Measurements from ENCODE around the gene WT1.
"Not testable (repeated sequence)": the region's sequence is repeated elsewhere in the genome, so short reads cannot be mapped to it uniquely, and the experiment has no call there.

The WT1 gene

DNA sequence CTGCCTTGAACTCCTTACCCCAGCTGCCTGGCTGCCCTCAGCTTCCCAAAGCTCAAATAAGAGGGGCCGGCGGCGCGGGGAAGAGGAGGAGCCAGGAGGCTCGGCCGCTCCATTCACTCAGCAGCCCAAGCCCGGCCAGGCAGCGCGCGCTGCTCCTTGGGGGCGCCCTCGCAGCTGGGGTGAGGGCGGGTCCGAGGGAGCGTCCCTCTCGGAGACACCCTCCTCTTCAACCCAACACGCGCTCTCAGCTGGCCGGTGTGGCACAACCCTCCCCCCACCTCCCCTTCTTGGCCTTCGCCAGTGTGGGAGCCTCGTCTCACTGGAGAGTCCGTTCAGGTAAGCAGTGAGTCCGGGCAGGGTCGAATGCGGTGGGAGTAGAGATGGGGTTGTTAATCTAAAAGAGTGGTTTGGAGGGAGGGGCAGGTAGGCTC is at the start of gene WT1:
Gene WT1, minus strand, starts transcription at position 29 of the 431 bp plus-strand sequence.
- DNase-seq: no peak

DNA sequence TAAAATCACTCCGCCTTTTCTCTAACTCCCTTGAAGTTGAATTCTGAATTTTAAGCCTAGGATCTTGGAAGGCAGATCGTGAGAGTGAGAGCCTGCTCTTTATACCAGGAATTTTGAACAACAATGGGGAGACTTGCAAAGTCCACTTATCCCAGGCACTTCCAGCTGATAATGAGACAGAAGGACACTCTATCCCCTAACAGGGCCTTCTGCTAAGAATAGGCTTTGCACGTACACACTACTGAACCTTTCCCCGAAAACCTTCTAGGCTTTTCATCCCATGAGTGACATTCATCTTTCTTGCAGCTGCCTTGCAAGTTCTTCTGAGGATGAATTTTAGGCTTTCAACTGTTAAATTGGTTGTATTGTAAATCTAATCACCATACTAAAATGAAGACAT is 44.0 kb upstream of the WT1 start:
- DNase-seq: no peak

DNA sequence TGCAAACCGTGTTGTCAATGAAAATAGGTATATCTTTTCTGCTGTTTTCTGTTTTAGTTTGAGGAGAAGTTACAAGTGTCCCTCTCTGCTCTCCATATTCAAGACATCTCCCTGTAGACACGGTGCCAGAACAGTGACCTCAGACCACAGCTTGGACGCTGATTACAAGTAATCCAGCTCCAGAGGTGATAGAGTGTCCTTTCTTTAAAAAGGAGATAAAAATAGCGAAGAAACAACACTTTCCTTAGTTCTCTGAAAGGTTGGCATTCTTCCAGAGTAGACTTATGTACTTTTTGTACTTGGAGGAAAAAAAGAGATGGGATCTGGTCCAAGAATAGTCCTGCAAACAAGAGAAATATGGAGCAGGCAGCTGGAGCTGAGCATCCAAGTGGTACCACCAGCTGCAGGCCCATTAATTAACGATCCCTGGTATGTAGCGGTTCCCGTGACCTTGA is 43.0 kb upstream of the WT1 start:
- no peak for DNase-seq

DNA sequence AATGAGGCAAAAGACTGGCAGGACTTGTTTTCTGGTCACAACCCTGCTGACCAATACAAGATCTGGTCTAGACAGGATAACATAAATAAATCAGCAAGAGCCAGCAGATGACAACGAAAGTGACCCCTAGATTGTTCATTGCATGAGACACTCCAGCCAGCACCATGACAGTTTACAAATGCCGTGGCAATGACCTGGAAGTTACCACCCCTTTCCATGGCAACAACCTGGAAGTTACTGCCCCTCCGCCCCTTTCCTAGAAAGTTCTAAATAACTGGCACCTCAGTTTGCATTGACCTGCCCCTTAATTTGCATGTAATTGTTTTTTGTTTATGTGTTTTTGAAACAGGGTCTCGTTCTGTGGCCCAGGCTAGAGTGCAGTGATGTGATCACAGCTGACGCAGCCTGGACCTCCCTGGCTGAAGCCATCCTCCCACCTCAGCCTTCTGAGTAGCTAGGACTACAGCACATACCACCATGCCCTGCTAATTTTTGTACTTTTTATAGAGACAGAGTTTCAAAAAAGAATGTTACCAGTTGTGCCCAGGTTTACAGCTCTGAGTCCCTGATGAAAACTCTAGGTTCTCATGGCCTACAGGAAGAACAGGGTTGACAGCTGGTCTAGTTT is 38.1 kb upstream of the WT1 start:
- DNase-seq: no peak

DNA sequence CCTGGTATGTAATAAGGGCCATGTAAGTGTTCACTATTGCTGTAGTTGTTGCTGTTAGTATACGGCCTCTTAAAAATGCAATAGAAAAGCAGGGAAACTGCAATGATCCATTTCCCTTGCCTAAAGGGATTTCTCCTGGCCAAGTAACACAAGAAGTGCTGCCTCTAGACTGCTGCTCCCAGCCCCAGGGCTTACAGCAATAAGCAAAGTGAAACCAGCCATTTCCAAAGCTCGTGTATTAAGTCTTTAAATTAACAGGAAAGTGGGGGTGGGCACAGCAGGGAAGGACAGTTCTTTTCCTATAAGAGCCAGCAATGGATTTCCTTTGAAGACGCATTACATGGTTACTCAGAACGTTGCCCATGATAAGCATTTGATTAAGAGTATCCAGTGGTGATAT is 36.9 kb upstream of the WT1 start:
- no peak for DNase-seq

DNA sequence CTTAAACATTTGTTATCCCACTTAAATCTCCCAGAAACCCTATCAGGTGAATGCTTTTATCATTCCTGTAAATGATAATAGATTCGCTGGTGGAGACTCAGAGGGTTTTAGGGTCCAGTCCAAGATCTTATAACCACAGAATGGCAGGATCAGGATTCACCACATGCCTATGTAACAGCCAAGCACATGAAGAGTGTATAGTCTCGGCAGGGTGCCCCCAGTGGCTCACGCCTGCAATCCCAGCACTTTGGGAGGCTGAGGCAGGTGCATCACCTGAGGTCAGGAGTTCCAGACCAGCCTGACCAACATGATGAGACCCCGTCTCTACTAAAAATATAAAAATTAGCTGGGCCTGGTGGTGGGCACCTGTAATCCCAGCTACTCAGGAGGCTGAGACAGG is 36.2 kb upstream of the WT1 start:
- DNase-seq: not testable (repeated sequence)

DNA sequence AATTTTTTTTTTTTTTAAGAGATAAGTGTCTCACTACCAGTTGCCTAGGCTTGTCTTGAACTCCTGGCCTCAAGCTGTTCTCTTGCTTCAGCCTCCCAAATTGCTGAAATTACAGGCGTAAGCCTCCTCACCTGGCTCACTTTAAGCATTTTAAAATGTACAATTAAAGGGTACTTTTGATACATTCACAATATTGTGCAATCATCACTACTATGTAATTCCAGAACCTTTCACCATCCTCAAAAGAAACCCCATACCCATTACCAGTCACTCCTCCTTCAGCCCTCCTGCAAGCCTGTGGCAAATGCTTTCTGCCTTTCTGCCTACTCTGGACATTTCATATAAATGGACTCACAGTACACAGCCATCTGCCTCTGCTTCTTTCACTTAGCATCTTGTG is 34.5 kb upstream of the WT1 start:
- no peak for DNase-seq

DNA sequence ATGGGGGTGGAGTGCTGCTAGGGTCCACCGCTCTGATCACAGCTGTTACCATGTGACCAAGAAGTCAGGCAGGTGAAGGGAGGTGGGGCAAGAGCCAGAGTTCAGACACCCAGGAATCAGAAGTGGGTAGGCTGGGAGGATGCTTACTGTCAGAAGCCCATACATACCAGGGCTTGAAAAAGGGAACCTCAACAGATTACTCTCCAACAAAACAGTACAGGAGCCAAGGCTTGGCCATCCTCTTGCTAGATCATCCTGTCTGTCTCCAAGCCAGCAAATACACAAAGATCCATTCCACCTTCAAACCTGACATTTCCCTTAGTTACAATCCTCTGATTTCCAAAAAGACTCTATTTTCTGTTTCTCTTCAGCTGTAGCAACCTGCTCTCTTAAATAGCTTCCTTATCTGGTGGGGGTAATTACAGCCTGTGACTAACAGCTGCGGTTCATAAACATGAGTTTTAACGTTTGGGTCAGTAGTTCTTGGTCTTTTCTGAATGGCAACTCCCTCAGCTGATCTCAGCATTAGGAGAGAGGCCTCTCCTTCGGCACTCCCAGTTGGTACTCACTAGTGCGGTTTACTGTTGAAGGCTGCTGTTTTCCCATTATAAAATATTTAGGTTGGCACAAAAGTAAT is 31.1 kb upstream of the WT1 start:
- no peak for DNase-seq

DNA sequence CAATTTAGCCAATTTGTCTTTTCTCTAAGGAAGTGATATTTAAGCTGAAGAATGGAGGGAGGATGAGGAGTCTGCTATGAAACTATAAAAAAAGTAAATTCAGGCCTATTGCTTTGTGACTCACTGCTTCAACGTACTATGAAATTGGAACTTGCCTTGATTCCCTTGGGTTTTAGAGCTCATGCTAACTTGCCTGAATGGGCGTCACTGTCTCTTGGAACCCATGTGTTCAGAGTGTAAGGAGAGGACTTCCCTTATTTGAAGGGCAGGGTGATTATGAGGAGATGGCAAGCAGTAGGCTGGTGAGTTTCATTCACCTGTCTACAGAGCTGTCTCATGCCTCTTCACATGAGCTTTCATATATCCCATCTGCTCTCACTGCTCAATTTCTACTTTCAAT is 28.7 kb upstream of the WT1 start:
- no peak for DNase-seq

DNA sequence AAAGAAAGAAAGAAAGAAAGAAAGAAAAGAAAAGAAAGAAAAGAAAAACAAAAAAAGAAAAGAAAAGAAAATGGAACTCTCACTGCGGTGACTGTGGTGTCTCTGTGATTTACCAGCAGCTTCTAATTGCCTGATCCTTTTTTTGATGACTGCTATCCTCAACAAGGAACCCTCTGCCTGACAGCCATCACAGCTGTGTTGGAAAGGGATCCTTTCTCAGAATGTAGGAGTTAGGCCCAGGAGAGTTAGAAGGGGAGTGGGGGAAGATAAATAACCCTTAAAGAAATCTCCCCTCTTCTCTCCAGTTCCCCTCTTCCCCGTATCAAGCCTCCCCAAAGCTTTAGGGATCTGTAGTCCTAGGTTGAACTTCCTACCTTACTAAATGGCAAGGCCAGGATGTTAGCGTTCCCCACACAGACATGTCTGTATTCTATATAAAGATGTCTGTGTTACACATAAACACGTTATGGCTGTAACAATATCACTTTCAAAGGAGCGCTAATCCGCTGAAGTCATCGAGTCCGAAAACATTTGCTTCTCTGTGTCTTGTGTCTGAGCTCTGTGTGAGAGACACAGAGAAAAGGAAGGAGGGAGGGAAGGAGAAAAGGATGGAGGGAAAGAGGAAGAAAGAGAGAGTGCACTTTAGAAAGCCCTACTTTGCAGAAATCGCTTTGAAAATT is 26.8 kb upstream of the WT1 start:
- DNase-seq: no peak

DNA sequence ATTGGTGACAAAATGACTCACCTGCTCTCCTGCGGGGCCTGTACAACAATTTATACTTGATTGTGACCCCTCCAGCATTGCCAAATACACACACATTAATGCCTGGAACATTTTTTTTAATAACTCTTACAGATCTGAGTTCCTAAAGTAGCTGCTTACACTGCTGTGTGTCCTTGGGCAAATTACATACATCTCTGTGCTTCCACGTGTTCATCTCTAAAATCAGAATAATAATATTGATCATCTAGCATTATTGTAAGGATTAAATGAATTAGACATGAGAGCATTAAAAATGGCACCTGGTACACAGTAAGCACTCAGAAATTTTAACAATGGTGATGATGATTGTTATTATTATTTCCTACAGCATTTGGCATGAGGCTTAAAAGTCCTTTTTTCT is 21.5 kb upstream of the WT1 start:
- DNase-seq: no peak

DNA sequence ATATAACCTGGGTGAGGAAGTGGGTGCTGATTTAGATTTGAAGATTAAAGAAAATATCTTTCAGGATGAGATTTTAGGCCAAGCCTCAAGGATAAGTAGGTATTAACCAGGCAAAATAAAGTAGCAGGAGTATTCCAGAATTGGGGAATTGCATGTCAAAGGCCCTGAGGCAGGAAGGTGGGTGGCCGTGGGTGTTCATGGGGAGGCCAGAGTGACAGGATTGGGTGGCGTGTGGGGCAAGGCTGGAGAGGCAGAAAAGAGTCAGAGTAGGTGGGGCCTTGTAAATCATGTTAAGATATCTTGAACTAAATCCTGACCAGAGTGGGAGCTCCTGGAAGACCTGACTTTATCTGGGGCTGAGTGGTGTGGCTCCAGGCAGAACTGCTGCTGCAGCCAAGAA is 19.7 kb upstream of the WT1 start:
- no peak for DNase-seq

DNA sequence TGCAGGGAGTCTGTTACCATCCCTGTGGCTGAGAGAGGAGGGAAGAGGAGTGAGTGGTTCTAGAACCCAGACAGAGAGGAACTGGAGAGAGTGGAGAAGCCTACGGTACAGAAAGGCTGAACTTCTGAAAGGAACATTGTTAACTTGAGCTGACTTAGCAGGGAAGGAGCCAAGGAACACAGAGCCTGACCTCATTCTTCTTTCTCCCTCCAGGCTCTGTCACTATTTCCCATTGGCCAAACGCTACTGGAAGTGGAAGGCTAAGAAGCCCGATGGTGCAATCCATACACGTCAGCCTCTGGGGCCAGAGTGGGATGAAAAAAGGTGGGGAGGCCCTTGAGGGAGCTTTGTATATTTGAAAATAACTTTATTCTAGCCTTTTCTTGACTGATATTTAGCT is 16.5 kb upstream of the WT1 start:
- no peak for DNase-seq

DNA sequence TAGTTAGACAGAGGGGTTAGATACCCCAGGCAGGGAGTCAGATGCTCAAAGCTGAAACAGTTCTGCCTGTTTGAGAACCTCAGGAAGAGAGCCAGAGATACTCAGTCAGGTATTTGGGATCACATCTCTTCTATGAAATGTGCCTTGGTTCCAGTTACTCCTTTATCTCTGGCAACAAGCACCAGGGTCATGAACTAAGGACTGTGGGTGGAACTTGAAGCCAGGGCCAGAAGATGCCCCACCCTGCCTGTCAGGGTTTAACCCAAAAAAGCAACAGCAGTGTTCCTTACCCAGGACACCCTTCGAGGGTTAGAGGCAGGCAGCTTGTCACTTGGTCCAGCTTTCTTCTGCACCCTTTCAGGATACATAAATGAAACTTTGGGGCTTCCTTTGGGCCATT is 15.0 kb upstream of the WT1 start:
- no peak for DNase-seq

DNA sequence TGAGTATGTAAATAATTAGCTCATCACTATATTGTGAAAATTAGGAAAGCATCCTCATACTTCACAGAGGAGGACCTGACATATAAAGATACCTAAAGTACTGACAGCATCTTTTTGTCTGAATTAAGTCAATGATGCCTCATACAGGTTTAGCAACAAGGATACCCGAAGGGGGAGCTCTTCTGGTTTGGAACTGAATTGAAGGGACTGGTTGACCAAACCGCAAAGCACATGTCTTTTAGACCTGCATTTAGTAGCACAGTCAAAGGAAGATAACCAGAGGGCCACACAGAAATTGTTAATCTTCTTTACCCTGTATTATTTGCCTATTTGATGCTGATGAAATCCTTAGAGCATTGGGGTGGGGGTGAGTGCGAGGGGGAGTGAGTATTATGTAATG is 12.9 kb upstream of the WT1 start:
- DNase-seq: no peak

DNA sequence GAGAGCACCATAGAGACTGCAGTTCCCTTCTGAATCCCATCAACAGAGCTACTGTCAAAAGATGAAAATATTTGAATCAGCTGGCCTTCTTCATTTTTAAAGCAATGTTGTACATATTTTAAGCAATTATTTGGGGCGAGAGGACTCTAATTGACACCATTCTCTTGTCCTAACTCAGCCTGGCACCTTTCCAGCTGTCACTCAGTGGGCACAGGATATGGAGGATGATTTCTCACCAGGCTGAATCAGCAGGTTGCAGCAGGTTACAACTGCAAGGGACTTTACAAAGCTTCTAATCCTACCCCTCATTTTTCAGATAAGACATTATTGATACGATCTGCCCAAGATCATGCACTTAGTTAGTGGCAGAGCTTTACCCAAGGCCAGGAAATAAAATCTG is 11.9 kb upstream of the WT1 start:
- DNase-seq: no peak

DNA sequence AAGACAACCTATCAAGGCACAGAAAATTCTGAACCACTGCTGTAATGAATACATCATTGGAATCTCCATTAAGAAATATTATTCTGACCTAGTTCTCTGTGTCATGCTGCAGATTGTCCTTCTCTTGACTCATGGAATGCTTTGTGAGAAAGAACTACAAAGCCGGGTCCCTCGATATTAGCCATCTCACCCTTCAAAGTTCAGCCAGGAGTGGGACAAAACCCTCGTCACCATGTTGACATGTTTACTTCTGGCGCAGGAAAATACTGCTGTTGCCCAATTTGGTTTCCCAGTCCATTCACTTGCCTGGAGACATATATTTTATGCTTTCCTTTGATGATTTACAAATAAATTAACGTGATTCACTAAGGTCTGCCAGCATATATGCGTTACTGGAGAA is 10.9 kb upstream of the WT1 start:
- DNase-seq: no peak

DNA sequence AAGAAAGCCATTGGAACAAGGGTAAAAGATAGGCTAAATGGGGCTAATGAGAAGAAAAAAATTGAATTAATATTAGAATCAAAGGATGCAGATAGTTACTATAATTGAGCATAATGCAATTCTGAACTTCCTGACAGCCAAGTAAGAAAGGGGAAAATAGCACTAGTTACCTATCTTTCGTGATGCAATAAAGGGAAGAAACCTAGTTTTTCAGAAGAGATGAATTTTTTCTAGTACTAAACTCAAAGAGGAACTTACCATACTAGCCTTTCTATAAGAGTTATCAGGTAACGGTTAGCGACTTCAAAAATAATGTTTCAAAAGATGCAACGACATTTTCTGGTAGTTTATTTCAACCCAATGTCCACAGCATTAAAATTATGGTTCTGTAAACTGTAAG is 8.8 kb upstream of the WT1 start:
- DNase-seq: no peak

DNA sequence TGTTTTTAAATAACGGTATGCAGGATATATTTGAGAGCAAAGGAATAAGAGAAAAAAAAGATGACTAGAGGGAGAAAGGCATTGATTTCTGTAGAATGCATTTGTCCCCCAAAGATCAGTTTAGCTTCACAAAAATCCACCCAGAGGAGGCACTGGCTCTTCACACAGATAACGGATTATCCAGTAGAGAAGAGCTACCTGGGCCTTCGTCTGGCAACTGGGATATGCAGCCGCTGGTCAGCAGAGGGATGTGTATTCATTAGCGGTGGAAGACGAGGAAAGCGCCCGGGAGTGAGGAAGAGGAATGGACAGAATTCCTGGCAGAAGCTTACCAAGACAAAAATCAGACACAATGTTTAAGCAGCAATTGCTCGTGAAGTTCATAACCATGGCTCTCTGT is 5.6 kb upstream of the WT1 start:
- no peak for DNase-seq

DNA sequence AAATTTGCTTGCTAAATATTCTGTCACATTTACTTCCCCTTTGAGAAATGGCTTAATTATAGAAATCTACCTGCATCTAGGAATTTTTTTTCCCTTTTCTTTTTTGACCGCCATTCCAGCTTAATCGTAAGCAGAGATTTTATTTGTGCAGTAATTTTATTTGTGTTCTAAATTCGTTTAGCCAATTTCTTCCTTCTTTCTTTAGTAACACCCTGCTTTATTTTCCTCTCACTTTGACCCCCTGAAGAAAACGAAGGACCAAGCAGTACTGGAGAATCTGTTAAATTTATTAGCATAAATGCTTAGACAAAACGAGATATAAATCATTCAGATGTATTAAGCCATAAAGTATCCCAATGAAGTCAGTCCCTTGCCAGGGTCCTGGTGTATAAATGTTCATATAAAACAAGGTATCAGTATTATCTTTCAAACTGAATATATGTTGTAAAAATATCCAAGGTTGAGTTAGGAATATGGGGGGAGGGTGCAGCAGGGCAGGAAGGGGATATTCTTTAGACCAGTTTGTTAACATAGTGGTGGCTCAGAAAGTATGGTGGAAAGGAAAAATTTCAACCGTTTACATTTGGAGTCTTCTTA is 5.1 kb upstream of the WT1 start:
- DNase-seq: no peak

DNA sequence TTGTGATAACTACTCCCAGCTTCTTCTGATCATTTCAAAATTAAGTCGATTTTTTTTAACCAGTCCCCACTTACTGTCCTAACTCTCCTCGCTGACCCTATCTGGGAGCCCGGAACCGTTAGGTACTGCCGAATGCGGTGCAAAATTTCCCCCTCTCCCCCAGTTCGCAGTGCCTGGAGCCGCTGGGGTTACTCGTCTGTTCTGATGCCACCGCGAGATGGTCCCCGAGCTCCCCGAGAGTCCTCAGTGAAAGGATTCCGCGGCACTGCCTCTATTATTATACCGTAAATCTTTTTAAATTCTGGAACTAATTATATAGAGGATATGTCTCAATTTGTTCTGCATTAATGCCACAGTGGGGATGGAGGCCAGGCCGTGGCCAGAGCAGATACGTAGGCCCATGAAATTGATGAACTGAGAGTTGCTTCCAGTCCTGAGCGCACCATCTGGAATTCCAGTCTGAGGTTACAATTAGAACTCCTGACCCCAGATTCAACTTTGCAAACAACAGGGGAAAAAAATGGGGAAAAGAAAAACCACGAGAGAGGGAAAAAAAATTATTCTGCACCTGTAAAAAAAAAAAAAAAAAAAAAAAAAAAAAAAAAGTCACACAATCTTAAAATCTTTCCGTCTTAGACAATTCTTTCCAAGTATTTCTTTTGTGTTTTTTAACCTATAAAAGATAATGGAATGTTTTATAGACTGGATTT is 4.3 kb upstream of the WT1 start:
- no peak for DNase-seq

DNA sequence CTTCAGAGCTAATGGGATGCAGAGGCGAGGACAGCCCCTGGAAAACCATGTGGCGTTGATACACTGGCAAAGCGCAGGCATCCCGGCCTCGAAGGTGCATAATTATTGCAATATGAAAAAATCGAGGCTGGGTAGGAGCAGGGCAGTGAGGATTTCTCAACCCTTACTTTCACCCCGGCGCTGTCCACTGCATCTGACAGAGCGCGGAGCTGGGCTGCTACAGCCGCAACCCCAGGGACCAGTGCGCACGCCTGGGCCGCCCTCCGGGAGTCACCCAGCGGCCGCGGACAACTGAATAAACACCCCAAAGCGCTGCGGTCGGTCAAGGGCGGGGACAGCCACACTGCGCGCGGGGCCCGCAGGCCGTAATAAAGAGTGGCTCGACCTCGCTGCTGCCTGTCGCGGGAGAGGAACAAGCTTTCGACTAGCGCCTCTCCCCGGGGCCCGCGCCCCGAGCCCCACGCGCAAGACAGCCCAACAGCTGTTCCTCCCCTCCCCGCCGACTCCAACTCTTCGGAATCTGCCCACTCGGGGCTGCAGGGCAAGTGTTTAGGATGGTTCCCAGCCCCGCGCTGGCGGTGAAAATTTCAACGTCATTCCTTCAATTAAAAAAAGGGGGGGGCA is 3.6 kb upstream of the WT1 start:
- no peak for DNase-seq

DNA sequence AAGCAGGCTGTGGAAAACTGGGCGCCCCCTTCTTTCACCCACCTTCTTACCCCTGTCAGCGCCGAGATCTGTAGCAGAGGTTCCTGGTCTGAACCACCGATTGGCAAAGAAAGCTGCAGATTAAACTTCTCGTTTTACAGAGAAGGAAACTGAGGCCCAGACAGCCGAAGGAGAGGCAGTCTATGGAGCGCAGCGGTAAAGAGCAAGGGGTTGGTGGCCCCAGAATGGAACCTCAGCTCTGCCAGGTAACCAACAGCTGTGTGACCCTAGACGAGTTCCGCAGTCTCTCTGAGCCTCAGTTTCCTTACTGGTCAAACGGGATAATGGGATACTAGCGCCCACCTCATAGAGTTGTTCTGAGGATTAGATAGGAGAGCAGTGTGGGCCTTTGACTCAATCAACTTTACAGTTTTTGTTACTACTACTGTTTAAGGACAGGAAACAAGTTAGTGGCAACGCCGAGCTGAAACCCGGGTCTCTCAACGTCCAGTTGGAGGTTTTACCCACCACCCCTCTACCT is 3.1 kb upstream of the WT1 start:
- DNase-seq: no peak

Data from CD4-positive, alpha-beta T cell treated with Interleukin-10 for 1 hour (primary cell).